CD4-positive, CD25-positive, alpha-beta regulatory T cell (primary cell): ENCODE results near the gene ALKBH3. TPM values are rescaled to one million over a fixed set of nuclear protein-coding genes. Genes with fewer than 3 reads are reported as not detected.
A peak's percentile ranks its signal among the peaks of the same experiment; 100 is the strongest.

Experiments used
- ATAC-seq, 2 donors: fragments of 150-1000 bp; cut with Tn5 transposase; one replicate each; pipeline ENCODE4 v1.10.0; 2021; ENCODE audit warnings: low read depth in 2 of 2, moderate number of reproducible peaks in 2 of 2, moderate library complexity in 1 of 2
- DNase-seq, 3 donors: peaks; one replicate each; pipeline versions ENCODE4 v3.0.0 to v3.0.0-alpha.2; 2012 to 2022; ENCODE audit warnings: mixed read lengths in 1 of 3
- H3K27ac ChIP-seq: one replicate; pipeline ENCODE4 v1.7.0; 2013; ENCODE audit warnings: mild to moderate bottlenecking, low read length; ENCODE audit not compliant: insufficient read depth, poor library complexity, severe bottlenecking
- H3K27me3 ChIP-seq: one replicate; pipeline ENCODE4 v1.7.0; 2013; ENCODE audit warnings: low read length; ENCODE audit not compliant: control insufficient read depth, insufficient read depth
- H3K36me3 ChIP-seq: one replicate; pipeline ENCODE4 v1.7.0; 2013; ENCODE audit warnings: mild to moderate bottlenecking, low read length, moderate library complexity; ENCODE audit not compliant: control insufficient read depth, insufficient read depth
- H3K4me1 ChIP-seq: 2 replicates; pipeline ENCODE4 v1.7.0; 2013; ENCODE audit warnings: mild to moderate bottlenecking, low read length; ENCODE audit not compliant: insufficient read depth, control insufficient read depth, poor library complexity, severe bottlenecking
- H3K4me3 ChIP-seq: one replicate; pipeline ENCODE4 v1.7.0; 2013; ENCODE audit warnings: low read depth, mild to moderate bottlenecking, low read length, moderate library complexity
- H3K9me3 ChIP-seq, 2 experiments: 1 replicate in 1 of 2; 2 replicates in 1 of 2; pipeline ENCODE4 v1.7.0; 2013; ENCODE audit warnings: low read length in 2 of 2, mild to moderate bottlenecking in 1 of 2, moderate library complexity in 1 of 2; ENCODE audit not compliant: control insufficient read depth in 2 of 2
- H3K27ac Mint-ChIP-seq, 3 donors: one replicate each; pipeline ENCODE4 v1.8.0; 2020 to 2022; ENCODE audit warnings: mild to moderate bottlenecking in 3 of 3, mixed read lengths in 3 of 3, moderate library complexity in 2 of 3
- H3K27me3 Mint-ChIP-seq: one replicate; pipeline ENCODE4 v1.8.0; 2022; ENCODE audit warnings: mild to moderate bottlenecking, mixed read lengths
- H3K36me3 Mint-ChIP-seq: one replicate; pipeline ENCODE4 v1.8.0; 2020; ENCODE audit warnings: mixed read lengths
- H3K4me1 Mint-ChIP-seq, 4 donors: one replicate each; pipeline ENCODE4 v1.8.0; 2020 to 2022; ENCODE audit warnings: mixed read lengths in 4 of 4, mild to moderate bottlenecking in 1 of 4
- H3K4me3 Mint-ChIP-seq, 4 donors: one replicate each; pipeline ENCODE4 v1.8.0; 2020 to 2022; ENCODE audit warnings: mild to moderate bottlenecking in 4 of 4, mixed read lengths in 4 of 4, moderate library complexity in 3 of 4
- H3K9me3 Mint-ChIP-seq, 7 donors: one replicate each; pipeline ENCODE4 v1.8.0; 2020 to 2022; ENCODE audit warnings: mixed read lengths in 7 of 7, mild to moderate bottlenecking in 3 of 7, moderate library complexity in 2 of 7
- polyA plus RNA-seq, 4 donors: library from polyadenylated mRNA; unstranded; fragments of 300-500 nt; fragmentation: Illumina TruSeq; gene quantifications; one replicate each; pipeline ENCODE4 v1.2.3, GENCODE V29; 2021
- total RNA-seq: library from RNA; stranded (reverse); gene quantifications from one replicate; pipeline ENCODE4 v1.2.3, GENCODE V29; 2022

The ALKBH3 gene
- total and polyA plus RNA-seq, 5 donors from 2014 or later: 17.4 to 49.7 (median 35.4) TPM

DNA sequence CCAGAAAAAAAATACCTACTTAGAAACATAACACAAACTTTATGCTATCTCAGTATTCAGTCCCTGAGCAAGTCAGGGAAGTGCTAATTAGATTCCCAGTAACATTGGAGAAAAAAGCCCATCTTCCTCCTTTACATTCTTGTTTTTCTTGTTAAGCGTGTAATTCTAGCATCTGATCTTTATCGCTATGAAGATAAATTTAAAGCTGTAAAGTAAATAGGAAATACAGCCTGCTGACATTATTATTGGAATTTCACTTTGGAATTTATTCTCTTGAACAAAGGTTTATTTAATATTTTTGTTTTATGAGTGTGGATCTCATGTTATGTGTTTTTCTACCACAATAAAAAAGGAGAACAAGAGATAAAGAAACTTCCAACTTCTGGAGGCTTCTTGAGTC lies 13.9 kb downstream of the ALKBH3 start:
- Mint-ChIP-seq H3K4me1 (peaks cover 5 to 16% (median 5%) of the 10 kb centered on the region in 4 donors), H3K27me3 (no peaks in the 10 kb centered on the region), H3K9me3 (no peaks in the 10 kb centered on the region), H3K36me3 (peaks cover 57% of the 10 kb centered on the region), H3K4me3 (no peak overlapping the region), H3K27ac (no peak overlapping the region)
- H3K4me1 ChIP-seq: no peaks in the 10 kb centered on the region
- no peaks in the 10 kb centered on the region for H3K9me3 ChIP-seq
- H3K27ac ChIP-seq: no peak overlapping the region
- no peak overlapping the region for H3K4me3 ChIP-seq
- H3K36me3 ChIP-seq: peaks cover 88% of the 10 kb centered on the region
- H3K27me3 ChIP-seq: no peaks in the 10 kb centered on the region
- DNase-seq: no peak
- no peak for ATAC-seq

DNA sequence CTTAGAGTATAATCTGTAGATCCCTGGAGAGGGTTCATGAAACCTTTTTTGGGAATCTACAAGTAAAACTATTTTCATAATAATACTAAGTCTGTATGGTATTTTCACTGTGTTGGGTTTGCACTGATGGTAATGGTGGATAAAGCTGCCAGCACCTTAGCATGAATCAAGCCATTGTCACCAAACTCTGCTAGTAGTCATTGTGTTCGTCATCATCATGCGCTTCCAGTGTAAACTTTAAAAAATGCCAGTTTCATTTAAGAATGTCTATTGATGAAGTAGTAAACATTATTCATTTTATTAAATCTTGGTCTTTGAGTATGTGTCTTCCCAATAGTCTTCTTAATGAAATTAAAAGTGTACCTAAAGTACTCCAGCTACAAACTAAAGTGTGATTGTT lies 15.0 kb downstream of the ALKBH3 start:
- H3K27ac Mint-ChIP-seq: no peak overlapping the region
- H3K4me1 Mint-ChIP-seq: peaks cover 0 to 13% (median 1%) of the 10 kb centered on the region in 4 donors
- no peak for ATAC-seq
- peaks cover 0 to 1% (median 0%) of the 10 kb centered on the region in 7 donors for H3K9me3 Mint-ChIP-seq
- no peak overlapping the region for H3K4me3 Mint-ChIP-seq
- H3K27me3 Mint-ChIP-seq: no peaks in the 10 kb centered on the region
- Histone ChIP-seq H3K9me3 (no peaks in the 10 kb centered on the region), H3K4me1 (no peaks in the 10 kb centered on the region), H3K27ac (no peak overlapping the region), H3K36me3 (peaks cover 83% of the 10 kb centered on the region), H3K27me3 (no peaks in the 10 kb centered on the region), H3K4me3 (no peak overlapping the region)
- no peak for DNase-seq
- peaks cover 54% of the 10 kb centered on the region for H3K36me3 Mint-ChIP-seq

DNA sequence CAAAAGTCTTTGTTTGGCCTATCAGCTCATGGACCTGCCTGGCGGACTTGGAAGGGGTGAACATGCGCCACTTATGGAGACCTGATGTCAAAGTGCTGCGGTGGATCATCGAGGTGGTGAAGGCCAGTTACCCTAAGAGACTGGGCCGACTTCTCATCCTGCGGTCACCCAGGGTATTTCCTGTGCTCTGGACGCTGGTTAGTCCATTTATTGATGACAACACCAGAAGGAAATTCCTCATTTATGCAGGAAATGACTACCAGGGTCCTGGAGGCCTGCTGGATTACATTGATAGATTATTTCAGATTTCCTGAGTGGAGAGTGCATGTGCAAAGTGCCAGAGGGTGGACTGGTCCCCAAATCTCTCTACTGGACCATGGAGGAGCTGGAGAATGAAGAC lies 17.9 kb downstream of the ALKBH3 start:
- no peaks in the 10 kb centered on the region for H3K27me3 Mint-ChIP-seq
- ATAC-seq: no peak
- H3K4me3 ChIP-seq: no peak overlapping the region
- H3K4me1 Mint-ChIP-seq: peaks cover 0 to 8% (median 5%) of the 10 kb centered on the region in 4 donors
- peaks cover 0 to 1% (median 0%) of the 10 kb centered on the region in 7 donors for H3K9me3 Mint-ChIP-seq
- no peak overlapping the region for H3K27ac ChIP-seq
- H3K36me3 ChIP-seq: peaks cover 75% of the 10 kb centered on the region
- H3K9me3 ChIP-seq: no peaks in the 10 kb centered on the region
- no peaks in the 10 kb centered on the region for H3K4me1 ChIP-seq
- no peaks in the 10 kb centered on the region for H3K27me3 ChIP-seq
- no peak overlapping the region for H3K27ac Mint-ChIP-seq
- no peak overlapping the region for H3K4me3 Mint-ChIP-seq
- DNase-seq: no peak
- peaks cover 61% of the 10 kb centered on the region for H3K36me3 Mint-ChIP-seq

DNA sequence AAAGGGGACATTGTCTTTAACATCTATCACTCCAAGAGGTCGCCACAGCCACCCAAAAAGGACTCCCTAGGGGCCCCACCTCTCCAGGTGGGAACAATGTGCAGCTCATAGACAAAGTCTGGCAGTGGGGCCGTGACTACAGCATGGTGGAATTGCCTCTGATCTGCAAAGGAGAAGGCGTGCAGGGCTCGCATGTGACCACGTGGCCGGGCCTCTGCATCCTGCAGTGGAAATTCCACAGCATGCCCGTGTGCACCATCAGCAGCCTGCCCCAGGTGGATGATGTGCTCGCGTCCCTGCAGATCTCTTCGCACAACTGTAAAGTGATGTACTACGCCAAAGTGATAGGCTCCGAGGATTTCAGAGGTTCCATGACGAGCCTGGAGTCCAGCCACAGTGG lies 18.5 kb downstream of the ALKBH3 start:
- no peaks in the 10 kb centered on the region for H3K27me3 Mint-ChIP-seq
- peaks cover 0 to 1% (median 0%) of the 10 kb centered on the region in 7 donors for H3K9me3 Mint-ChIP-seq
- H3K27me3 ChIP-seq: no peaks in the 10 kb centered on the region
- no peak overlapping the region for H3K4me3 ChIP-seq
- H3K4me3 Mint-ChIP-seq: no peak overlapping the region
- H3K36me3 ChIP-seq: peaks cover 75% of the 10 kb centered on the region
- peaks cover 66% of the 10 kb centered on the region for H3K36me3 Mint-ChIP-seq
- ATAC-seq (no peak), DNase-seq (no peak)
- no peak overlapping the region for H3K27ac ChIP-seq
- H3K4me1 Mint-ChIP-seq: peaks cover 0 to 11% (median 6%) of the 10 kb centered on the region in 4 donors
- H3K4me1 ChIP-seq: no peaks in the 10 kb centered on the region
- H3K9me3 ChIP-seq: no peaks in the 10 kb centered on the region
- no peak overlapping the region for H3K27ac Mint-ChIP-seq

DNA sequence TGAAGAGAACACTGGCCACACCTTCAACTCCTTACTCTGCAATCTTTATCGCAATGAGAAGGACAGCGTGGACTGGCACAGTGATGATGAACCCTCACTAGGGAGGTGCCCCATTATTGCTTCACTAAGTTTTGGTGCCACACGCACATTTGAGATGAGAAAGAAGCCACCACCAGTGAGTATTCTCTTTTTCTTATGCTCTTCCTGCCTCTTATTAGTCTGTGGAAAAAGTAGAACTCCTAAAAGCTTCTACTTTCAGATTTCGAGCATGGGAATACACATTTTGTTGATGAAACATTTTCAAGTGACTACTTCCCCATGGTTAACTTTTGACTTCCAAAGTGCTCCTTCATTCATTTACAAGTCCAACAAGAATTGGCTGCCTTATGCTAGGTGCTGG lies 20.9 kb downstream of the ALKBH3 start:
- Mint-ChIP-seq H3K27ac (no peak overlapping the region), H3K4me3 (no peak overlapping the region), H3K36me3 (peaks cover 72% of the 10 kb centered on the region), H3K4me1 (peaks cover 3 to 19% (median 8%) of the 10 kb centered on the region in 4 donors), H3K27me3 (no peaks in the 10 kb centered on the region), H3K9me3 (peaks cover 0 to 1% (median 0%) of the 10 kb centered on the region in 7 donors)
- Histone ChIP-seq H3K27me3 (no peaks in the 10 kb centered on the region), H3K36me3 (peaks cover 62% of the 10 kb centered on the region), H3K4me1 (no peaks in the 10 kb centered on the region), H3K4me3 (no peak overlapping the region), H3K9me3 (no peaks in the 10 kb centered on the region), H3K27ac (no peak overlapping the region)
- DNase-seq: no peak
- no peak for ATAC-seq

DNA sequence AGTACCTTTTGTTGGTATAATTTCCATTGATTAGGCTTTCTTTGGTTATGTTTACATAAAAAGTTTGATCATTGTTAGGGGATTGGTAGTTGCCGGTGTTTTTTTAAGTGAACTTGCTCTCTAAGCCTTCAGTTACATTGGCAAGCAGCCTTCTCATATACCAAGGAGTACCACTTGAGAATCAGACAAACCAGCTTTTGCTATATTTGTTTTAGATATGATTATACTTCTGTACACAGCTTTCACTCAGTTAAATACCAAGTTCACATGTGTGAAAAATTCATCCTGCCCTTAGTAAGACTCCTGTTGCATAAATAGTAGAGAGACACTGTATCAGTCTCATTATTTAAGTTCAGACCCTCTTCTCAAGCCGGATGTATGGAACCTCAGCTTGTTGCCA lies 22.4 kb downstream of the ALKBH3 start:
- ATAC-seq (no peak), DNase-seq (no peak)
- Histone ChIP-seq H3K4me3 (no peak overlapping the region), H3K27me3 (no peaks in the 10 kb centered on the region), H3K27ac (no peak overlapping the region), H3K36me3 (peaks cover 50% of the 10 kb centered on the region), H3K4me1 (no peaks in the 10 kb centered on the region), H3K9me3 (no peaks in the 10 kb centered on the region)
- Mint-ChIP-seq H3K4me1 (peaks cover 3 to 19% (median 13%) of the 10 kb centered on the region in 4 donors), H3K27me3 (no peaks in the 10 kb centered on the region), H3K36me3 (peaks cover 72% of the 10 kb centered on the region), H3K4me3 (no peak overlapping the region), H3K9me3 (peaks cover 0 to 1% (median 0%) of the 10 kb centered on the region in 7 donors), H3K27ac (no peak overlapping the region)

DNA sequence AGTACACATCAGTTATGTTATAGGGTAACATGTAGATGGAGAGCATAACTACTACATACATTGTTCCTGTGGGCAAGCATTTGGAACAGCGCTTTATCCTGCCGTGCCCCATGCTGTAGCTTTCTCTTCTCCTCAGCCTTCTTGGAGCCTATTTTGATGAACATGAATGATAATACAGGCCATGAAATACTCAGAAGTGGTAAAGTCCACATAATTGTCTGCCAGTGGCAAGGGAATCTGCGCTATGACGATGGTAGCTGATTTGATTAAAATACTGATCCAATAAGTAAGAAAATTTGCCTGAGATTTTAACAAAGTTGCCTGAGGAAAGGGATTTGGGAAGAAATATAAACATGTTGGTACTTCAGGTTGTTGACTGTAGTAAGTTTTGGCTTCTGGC lies 23.3 kb downstream of the ALKBH3 start:
- H3K36me3 ChIP-seq: peaks cover 54% of the 10 kb centered on the region
- no peak overlapping the region for H3K4me3 Mint-ChIP-seq
- no peaks in the 10 kb centered on the region for H3K4me1 ChIP-seq
- ATAC-seq: no peak
- no peak overlapping the region for H3K4me3 ChIP-seq
- no peak for DNase-seq
- H3K27ac Mint-ChIP-seq: peak overlapping the region in 1 of 3 donors; percentile 12
- peaks cover 0 to 1% (median 0%) of the 10 kb centered on the region in 7 donors for H3K9me3 Mint-ChIP-seq
- H3K9me3 ChIP-seq: no peaks in the 10 kb centered on the region
- peaks cover 8 to 19% (median 15%) of the 10 kb centered on the region in 4 donors for H3K4me1 Mint-ChIP-seq
- H3K27me3 Mint-ChIP-seq: no peaks in the 10 kb centered on the region
- H3K27ac ChIP-seq: no peak overlapping the region
- no peaks in the 10 kb centered on the region for H3K27me3 ChIP-seq
- H3K36me3 Mint-ChIP-seq: peaks cover 63% of the 10 kb centered on the region

DNA sequence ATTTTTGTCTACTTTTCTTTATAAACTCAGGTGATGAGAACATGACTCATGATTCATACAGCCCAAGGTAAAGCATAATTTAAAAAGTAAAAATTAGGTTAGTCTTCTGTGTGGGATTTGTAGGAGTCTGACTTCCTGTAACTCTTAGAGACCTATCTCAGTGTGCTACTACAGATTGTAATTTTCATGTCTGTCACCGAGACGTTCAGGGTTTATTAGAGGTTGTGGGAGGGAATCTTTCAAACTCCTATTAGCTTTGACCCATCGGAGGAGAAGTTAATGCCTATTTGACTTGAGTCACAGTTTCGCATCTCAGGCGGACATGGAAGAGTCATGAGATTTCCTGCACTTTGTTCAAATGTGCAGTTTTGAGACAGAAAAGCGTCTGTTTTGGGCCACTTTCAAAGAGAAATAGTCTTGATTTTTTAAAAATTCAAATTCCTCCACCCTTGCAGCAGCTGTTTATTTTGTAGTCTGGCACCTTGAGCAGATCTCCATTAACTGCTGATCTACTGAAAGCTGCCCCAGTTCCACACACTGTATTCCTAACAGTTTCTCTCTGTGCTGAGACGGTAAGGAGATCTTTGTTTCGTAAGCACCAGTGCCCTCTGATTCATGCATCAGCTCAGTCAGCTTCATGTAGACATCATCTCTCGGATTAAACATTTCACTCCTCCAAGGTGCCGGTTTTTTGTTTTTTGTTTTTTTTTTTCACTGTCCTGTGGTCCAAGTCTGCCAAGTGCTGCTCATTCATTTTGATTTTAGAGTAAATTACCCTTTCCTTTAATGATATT lies 24.3 kb downstream of the ALKBH3 start:
- peaks cover 65% of the 10 kb centered on the region for H3K36me3 Mint-ChIP-seq
- H3K36me3 ChIP-seq: peaks cover 55% of the 10 kb centered on the region
- DNase-seq: no peak

More for the DNA sequence above, 24.3 kb downstream of the ALKBH3 start:
- no peaks in the 10 kb centered on the region for H3K4me1 ChIP-seq
- ATAC-seq: no peak
- H3K27ac ChIP-seq: no peak overlapping the region
- H3K4me3 ChIP-seq: no peak overlapping the region
- no peaks in the 10 kb centered on the region for H3K9me3 ChIP-seq
- H3K27me3 Mint-ChIP-seq: no peaks in the 10 kb centered on the region
- peaks cover 0 to 1% (median 0%) of the 10 kb centered on the region in 7 donors for H3K9me3 Mint-ChIP-seq
- H3K27ac Mint-ChIP-seq: peak overlapping the region in 1 of 3 donors; percentile 56
- peaks cover 8 to 29% (median 17%) of the 10 kb centered on the region in 4 donors for H3K4me1 Mint-ChIP-seq
- H3K27me3 ChIP-seq: no peaks in the 10 kb centered on the region
- no peak overlapping the region for H3K4me3 Mint-ChIP-seq
